ENCODE results near the gene AAK1.
A peak's percentile ranks its signal among the peaks of the same experiment; 100 is the strongest.

AAK1 gene

DNA sequence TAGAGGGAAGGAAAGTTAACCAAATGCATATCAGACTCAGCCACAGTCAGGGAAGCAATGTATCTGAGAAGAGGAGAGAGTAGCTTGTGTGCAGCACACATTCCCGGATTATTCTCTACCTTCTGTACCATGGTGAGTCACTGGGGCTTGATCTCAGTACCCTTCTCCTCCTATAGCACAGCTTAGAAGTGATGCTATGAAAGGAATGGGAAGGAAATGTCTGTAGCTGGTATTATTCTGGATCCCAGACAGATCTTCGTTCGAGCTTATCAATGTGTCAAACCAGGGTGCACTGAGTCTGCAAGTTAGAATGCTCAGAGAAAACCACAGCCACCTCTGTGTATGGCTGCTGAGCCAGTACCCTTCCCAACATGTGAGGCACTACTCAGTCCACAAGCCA, 118.3 kb downstream of the AAK1 start:
- no peak for DNase-seq

DNA sequence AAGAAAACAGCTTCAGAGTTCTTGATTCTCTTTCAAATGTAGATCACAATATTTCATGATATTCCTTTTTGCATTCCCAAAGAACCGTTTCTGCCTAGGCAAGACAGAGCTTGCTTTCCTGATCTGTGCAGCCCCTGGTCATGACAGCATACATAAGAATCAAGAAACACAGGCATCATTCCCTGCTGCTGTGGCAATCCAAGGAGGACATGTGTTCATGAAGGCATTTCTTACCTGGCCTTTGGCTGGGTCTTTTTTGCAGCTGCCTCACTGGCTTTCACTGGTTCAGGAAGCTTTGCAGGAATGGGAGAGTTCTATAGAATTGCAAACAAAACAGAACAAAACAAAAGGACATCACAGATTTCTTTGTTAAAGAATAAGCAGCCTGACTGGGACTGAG, 118.7 kb downstream of the AAK1 start:
- DNase-seq = no peak

DNA sequence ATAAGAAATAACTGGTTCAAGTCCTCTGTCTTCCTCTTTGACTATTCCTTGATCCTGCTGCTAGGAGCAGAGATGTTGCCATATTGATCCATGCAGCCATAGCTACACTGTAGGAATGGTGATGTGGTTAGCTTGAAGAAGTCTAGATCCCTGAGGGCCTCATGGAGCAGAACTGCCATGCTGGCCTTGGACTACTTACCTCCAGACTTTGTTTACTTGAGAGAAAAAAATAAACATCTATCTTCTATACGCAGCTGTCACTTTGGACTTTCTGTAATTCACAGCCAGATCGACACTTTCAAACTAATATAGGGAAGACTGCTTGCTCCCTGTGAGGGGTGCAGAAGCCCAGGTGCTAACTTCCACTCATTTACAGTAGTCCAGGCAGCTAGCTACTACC, 121.8 kb downstream of the AAK1 start:
- DNase-seq = no peak

DNA sequence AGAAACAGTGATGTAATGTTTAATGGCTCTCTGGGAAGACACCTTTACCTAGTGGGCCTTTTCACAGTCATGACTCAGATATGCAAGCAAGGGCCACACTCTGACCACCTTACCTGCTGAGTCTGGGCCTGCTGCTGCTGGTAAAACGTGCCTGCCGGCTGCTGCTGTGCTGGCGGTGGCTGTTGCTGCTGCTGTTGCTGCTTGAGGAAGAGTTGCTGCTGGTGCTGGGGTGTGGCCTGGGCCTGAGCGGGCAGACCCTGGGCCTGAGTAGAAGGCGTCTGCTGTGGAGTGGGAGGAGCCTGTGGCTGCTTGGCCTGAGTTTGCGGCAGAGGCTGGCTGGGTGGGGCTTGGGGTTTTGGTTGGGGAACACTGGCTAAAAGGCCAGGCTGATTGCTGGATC, 124.7 kb downstream of the AAK1 start:
- no peak for DNase-seq

DNA sequence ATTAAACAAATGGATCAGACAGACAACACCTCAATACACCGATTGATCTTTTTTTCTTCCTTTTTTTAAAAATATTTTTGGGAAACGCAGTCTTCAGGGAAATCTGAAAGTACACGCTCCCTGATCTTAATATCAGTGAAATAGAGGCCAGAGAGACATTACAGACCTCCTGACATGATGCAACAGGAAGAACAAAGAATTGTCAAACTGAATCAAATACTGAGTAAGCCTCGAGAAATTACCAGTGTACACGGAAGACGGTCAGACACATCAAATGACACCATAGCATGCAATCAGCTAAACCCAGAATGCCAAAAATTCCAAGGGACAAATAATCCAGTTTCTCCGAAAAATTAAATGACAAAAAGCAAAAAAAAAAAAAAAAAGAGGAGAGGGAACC, 126.1 kb downstream of the AAK1 start:
- DNase-seq = no peak

DNA sequence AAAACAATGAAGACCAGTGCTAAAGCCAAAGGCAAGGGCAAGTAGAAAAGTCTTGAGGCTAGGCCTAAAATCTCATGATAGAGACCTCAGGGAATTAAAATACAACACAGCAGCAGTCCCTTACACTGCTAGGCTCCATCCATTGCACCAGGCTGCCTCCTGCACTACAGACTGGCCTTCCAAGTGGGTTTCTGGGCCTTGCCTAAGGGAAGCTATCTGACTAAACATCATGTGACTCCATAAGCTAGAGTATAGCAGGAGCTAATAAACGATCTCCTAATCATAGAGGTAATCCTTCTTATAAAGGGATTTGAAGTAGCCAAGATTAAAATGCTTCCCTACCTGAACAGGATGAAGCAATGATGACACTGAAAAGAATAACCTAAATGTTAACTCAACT, 128.7 kb downstream of the AAK1 start:
- DNase-seq = no peak

DNA sequence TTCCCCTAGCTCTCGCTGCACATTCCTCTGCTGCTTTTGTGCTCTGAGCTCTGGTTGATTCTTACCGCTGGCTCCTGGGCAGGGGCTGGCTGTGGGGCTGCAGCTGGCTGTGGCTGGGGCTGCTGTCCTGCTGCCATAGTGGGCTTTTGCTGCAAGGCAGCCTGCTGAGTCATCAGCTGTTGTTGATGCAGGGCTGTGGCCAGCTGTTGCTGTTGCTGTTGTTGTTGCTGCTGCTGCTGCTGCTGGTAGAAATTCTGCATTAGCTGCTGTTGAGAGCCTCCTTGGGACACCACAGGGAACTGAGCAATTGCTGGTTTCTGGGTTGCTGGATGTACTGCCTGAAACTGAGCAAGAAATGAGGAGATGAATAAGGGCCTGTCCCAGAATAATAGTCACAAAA, 129.1 kb downstream of the AAK1 start:
- no peak for DNase-seq

DNA sequence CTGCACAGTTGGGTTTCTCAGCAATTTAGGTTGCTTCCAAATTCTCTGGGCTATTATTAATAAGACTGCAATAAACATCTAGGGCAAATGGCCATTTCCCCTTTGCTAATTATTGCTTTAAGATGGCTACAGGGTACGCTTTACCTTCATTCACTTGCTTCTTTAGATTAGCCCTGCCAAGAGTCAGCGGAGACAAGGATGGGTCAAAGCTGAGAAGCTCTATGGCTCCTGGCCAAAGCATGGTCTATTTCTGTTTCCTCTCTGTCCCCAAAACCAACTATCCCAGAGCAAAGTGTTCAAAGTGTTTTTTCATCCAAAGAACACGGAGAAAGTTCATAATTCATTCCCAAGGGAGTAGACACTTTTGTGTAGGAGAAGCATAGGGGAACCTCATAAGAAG, 131.1 kb downstream of the AAK1 start:
- no peak for DNase-seq

DNA sequence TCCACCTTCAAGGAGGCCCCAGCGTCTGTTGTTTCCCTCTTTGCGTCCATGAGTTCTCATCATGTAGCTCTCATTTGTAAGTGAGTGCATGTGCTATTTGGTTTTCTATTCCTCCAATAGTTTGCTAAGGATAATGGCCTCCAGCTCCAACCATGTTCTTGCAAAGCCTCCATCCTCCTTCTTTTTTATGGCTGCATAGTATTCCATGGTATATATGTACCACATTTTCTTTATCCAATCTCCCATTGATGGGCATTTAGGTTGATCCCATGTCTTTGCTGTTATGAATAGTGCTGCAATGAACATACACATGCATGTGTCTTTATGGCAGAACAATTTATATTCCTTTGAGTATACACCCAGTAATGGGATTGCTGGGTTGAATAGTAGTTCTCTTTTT, 133.3 kb downstream of the AAK1 start:
- no peak for DNase-seq

DNA sequence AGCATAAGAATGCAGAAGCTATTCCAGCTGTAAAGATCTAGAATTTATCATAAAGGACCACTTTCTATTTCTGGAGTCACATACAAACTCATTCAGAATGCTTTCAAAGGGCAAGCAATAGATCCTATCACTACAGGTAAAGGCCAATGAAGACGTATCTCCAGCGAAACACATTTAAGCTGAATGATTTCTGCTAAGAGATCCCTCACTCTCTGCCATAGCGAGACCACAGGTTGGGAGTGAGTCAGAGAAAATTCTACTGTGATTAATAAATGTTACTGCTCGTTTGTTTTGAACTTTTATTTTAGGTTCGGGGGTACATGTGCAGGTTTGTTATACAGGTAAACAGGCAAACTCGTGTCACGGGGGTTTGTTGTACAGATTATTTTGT, 133.8 kb downstream of the AAK1 start:
- DNase-seq = no peak

DNA sequence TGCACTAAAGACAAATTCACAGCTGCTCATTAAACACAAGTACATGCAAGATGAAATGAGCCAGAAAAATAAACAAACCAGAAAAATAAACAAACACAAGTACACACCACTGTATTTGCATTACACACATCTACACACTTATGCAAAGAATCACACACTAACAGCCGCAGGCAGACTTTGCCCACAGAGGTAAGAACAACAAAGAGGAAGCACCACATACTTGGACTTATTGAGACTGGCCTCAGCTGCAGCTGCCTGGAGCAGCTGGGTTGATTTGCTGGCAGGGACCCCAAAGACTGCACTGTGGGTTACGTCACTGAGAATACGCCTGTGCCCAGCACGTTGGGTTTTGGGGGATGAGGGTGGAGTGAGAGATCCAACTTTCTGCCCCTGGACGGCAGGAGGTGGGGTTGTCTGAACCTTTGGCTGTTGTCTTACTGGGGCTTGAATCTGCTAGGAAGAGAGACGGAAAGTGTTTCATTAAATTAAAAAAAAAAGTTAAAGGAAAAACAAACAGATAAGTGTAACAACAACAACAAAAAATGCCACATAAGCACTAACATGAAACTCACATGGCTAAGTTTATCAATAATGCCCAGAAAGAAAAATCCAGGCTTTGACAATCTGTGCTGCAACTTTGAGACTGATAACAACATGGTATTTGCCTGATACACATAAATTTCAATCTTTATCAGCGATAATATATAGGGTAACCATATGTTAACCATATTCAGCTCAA, 134.4 kb downstream of the AAK1 start:
- DNase-seq = peak; percentile 41 to 68

DNA sequence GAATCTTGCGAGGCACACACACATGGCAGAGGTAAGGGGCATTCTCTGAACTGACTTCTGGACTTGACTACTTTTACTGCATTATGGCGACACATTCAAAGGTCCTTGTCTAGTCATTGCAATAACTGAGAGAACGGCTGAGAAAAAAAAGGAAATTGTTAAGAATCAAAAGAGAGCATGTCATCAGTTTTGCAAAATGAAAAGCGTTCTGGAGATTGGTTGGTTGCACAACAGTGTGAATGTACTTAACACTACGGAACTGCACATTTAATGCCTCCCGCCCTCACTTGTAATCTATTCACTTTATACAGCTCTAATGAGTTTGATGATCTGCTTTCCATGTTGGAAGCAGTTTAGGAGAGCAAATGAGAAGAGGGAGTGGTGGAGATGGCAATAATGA, 137.8 kb downstream of the AAK1 start:
- DNase-seq = no peak

DNA sequence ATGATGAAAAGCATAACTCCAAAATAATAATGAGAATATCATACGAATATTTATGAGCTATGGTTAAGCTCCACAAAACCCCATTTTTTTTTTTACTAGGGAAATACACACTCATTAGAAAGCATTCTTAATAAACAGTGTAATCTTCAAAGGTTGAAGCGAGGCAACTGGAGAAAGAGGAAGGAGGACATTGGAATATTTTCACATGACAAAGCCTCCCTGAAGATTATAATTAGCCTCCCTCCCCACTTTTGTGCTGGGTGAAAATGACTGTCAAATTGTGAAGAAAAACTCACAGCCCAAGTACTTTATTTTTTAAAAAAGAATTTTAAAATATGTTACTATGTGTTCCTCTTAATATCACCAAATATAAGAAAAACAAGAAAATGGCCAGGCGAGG, 142.2 kb downstream of the AAK1 start:
- DNase-seq = no peak

DNA sequence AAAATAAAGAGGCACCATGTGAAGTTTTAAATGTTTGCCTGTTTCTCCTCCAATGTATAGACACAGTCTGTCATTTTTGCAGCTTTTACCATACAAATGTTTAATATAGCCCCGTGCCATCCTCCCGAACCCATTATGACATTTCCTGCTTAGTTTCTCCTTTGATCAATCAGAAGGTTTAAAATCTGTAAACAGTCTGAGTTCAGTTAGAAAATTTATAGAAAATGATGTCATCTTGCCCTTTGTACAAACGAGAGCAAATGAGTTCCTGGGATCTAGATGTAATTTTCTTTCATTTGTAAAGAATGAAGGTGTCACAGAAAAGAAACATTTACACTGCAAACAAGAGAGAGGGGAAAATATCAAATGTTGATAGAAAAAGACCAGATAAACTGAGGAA, 143.6 kb downstream of the AAK1 start:
- DNase-seq = no peak

DNA sequence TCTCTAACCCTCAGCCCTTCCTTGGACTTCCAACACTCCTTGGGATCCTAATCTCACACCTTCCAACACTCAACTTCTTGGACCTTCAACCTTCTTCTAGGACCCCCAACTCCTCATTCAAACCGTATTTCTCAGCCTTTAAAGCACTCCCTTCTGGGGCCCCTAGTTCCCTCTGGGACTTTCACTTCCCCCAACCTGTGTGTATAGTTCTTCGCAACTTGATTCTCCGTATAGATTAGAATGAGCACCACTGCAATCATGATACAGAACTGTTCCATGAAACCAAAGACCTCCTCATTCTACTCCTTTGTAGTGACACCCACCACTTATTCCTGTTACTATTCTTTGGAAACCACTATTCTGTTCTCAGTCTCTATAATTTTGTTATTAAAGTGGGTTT, 144.3 kb downstream of the AAK1 start:
- no peak for DNase-seq

DNA sequence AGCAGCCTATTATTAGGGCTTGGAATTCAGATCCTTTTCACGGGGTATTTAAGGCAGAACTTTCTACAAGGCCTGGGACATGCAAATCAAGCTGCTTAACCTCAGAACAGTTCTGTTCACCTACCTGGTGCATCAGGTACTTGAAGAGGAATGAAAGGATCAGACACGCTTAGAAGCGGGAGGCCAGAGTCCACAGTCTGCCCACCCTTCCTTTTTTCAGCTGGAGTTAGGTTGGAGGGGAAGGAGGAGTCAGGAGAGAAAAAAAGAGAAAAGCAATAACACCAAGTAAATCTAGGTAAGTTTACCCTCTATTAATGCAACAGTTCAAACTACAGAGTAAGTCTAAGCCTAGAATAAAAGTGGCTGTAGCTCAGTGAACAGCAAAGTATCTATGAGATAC, 147.7 kb downstream of the AAK1 start:
- no peak for DNase-seq

DNA sequence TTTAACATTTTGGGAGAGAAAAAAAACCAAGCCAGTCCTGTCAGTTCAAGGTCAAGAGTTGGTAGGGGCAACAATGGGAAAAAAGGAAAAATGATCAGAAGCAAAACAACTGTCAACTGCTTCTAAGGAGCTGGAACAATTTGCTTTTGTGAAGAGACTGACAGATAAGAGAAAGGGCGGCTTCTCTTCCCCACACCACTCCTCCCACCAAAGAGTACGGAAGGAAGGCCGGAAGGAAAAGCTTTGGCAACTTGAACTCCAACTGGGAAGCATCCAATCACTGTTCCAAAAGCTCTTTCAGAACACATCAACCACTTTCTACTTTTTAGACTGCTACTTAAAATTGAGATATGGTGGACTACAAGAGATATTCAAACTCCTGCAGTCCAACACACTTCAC, 148.5 kb downstream of the AAK1 start:
- no peak for DNase-seq

DNA sequence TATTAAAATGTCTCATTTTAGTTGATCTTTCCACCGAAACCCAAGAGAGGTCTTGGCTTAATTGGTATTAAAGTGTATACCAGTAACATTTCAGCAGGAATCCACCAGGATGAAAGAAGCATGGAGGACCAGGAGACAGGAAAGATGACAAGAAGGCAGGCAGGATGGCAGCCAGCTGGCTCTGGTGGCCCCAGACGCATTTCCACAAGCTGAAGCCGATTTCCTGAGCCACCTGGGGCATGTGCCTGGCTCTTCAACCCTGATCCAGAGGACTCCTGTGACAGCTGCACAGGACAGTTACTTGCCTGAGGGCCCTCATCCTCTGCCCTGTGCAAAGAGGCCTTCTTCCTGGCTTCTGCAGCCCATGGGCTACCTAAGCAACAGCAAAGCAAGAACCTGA, 149.4 kb downstream of the AAK1 start:
- DNase-seq = no peak

DNA sequence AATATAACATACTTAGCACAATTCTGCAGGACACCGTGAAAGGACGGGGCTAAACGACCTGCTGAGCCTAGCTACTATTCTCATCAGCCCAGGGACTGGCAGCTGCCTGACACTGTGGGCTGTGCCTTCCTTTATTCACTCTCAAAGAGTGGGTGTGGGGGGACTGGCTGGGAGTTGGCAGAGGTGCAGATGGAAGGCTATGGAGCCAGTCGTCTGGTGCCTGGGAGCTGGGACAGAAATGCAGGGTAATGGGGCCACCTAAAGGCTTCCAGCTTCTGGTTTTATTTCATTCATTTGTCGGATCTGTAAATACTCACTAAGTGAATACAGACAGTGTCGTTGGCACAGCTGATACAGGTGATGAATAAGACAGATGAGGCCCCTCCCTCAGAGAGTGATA, 150.3 kb downstream of the AAK1 start:
- DNase-seq = no peak

DNA sequence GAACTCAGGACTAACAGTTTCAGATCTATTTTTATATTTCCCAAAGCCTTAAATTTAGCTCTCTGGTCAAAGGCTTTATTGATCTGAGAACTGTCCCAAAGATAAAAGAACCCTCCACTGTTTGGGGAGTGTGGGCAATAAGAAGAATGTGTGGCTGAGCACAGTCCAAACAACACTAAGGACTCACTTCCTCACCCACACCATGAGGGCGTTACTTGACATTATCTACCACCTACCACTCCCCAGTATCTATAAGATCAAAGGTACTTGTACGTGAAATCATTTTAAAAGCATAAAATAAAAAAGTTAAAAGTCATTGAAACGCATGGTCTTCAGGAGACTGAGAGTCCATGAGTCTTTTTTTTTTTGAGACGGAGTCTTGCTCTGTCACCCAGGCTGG, 151.7 kb downstream of the AAK1 start:
- DNase-seq = no peak

DNA sequence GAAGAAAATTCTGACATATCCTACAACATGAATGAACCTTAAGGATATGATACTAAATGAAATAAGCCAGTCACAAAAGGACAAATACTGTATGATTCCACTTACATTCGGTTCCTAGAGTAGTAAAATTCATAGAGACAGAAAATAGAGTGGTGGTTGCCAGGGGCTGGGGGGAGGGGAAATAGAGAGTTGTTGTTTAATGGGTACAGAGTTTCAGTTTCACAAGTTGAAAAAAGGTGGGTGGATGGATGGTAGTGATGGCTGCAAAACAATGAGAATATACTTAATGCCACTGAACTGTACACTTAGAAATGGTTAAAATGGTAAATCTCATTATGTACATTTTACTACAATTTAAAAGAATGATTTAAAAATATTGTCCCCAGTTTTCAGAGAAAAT, 153.1 kb downstream of the AAK1 start:
- DNase-seq = no peak

DNA sequence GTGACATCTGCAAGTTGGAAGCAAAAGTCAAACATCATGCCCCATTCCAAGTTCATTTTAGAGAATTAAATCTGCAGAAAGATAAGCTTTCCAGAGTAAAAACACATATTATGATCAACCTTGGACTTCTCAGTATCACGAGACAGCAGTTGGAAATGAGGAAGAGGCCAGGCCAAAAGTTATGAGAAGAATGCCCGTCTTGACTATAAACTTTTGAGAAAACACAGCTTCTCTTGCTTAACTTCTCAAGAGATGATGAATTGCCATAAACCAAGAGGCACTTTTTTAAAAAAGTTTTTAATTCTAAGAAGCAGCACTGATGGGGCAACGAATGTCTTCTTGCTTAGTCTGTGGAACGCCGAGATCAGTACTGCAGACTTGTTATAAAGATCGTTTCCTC, 153.7 kb downstream of the AAK1 start:
- no peak for DNase-seq

DNA sequence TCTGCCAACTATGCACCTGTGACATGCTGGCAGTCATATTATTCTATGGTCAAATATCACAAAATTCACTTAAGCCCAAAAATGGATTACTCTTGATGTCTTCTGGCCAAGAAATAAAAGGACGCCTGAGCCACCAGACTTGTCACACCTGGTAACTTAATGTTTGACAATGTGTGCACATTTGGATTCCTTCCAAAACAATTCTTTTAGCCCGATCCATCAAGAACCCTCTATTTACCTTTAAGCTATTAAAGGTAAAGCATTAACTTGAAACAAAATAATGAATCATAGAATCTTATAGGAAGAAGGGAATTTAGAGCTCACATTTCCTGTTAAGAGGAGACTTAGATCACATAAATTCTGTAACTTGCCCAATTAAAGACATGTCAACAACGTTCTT, 159.8 kb downstream of the AAK1 start:
- no peak for DNase-seq

DNA sequence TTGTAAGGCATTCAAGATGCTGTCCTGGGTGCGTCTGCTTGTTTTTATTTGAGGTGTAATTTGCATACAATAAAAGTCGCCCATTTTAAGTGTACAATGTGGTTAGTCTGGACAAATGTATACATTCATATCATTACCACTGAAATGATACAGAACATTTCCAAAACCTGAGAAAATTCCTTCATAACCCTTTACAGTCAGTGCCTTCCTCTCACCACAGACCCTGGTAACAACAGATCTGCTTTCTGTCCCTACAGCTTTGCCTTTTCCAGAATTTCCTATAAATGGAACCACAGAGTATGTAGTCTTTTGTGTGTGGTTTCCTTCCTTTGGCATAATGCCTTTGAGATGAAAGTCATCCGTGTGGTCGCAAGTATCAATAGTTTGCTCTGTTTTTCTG, 160.5 kb downstream of the AAK1 start:
- DNase-seq = no peak

DNA sequence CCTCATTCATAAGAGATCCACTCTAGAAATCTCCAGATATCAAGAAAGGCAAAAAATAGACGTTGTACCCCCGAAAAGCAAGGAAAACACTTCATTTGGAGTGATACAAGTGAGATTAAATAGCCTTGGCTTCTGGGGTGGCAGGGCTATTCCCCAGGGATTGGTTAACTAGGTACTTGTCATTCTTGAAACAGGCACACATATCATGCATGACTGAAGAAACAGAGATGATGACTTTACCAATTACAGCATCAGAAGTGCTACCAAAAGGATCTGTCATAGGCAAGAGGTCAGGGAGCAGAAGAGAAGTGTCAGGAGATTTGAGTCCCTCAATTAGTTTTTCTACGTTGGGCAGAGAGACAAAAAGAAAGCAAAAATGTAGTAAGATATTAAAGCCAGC, 161.1 kb downstream of the AAK1 start:
- DNase-seq = no peak

DNA sequence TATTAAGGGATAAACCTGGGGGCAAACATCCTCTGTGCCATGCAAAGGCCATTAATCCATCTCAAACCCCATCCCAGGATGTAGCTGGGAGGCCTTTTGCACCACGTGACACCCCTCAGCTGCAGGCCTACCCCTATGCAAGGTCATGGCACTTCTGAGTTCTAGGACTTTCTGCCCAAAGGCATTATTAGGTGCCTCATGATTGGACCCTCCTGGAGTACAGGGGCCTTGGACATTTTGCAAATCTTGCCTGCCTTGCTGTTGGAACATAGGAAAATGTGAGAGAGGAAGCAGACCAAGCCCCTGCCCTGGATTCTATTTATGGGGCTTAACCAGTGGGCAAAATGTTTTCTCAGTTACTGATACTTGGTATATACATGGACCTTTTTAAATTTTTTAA, 162.1 kb downstream of the AAK1 start:
- DNase-seq = no peak
